Measurements from ENCODE around the gene SRSF9. TPM values are rescaled to one million over a fixed set of nuclear protein-coding genes. Genes with fewer than 3 reads are reported as not detected.
"Not testable (repeated sequence)": the region's sequence is repeated elsewhere in the genome, so short reads cannot be mapped to it uniquely, and the experiment has no call there.

Gene SRSF9
- total RNA-seq, 1 experiment from 2014 or later: 158 TPM

DNA sequence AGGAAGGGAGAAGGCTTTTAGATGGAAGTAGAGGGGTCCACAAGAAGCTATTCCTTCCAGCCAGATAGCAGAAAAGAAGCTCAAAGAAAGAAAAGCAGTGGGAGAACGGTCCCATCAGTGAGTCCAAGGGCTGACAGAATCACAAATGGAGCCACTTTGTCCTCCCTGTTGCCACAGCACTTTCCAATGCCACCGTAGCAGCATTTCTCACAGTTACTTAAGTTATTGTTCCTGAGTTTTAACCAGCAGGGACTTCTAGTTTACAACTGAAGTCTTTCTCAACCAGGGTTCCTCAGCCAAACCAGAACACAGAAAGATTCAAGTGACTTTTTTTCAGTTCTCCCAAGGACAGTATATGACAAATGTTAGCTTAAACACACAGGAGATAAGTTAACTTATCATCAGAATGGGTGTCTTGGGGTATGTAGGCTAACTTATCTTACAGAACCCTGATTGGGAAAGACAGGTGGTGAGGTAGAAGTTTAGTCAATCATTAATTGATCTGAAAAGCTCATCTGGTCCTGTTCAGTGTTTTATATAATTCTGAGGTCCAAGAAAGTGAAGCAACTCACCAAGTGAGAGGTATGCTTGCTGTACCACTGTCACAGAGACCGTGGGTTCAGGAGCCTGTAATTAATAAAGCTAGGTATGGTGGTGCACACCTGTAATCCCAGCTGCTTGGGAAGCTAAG lies 16.3 kb downstream of the SRSF9 start:
- DNase-seq: no peak

DNA sequence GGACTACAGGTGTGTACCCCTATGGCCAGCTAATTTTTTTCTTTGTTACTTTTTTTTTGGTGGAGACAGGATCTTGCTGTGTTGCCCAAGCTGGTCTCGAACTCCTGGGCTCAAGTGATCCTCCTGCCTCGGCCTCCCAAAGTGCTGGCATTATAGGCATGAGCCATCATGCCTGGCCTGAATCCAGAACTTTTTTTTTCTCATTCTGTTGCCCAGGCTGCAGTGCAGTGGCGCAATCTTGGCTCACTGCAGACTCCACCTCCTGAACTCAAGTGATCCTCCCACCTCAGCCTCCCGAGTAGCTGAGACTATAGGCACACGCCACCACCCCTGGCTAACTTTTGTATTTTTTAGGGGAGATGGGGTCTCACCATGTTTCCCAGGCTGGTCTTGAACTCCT lies 17.0 kb downstream of the SRSF9 start:
- not testable (repeated sequence) for H3K4me1 ChIP-seq (ENCODE audit: low read length); DNase-seq; H3K4me3 ChIP-seq (ENCODE audit: low read length); H2AFZ ChIP-seq (ENCODE audit: low read length); H3K9me2 ChIP-seq (replicated peaks; ENCODE audit: insufficient read depth, low read length); H3K9ac ChIP-seq (ENCODE audit: low read length); H3K27ac ChIP-seq (ENCODE audit: low read length); H3K9me3 ChIP-seq (ENCODE audit: low read length); H3K27me3 ChIP-seq (ENCODE audit: low read length); H3K4me2 ChIP-seq (ENCODE audit: low read depth, low read length, poor library complexity, severe bottlenecking); H4K20me1 ChIP-seq (ENCODE audit: insufficient read depth, low read depth, low read length)
- Histone ChIP-seq H3K36me3 (ENCODE audit: insufficient read depth, low read length) (peaks cover 26% of the 10 kb centered on the region), H3K79me2 (ENCODE audit: low read length) (peaks cover 36% of the 10 kb centered on the region)

More for the DNA sequence above, 16.3 kb downstream of the SRSF9 start:
- H3K27ac ChIP-seq (ENCODE audit: low read length): no peak overlapping the region
- no peaks in the 10 kb centered on the region for H3K9me2 ChIP-seq (replicated peaks; ENCODE audit: insufficient read depth, low read length)
- H2AFZ ChIP-seq (ENCODE audit: low read length): no peak overlapping the region
- no peak overlapping the region for H3K4me2 ChIP-seq (ENCODE audit: low read depth, low read length, poor library complexity, severe bottlenecking)
- H3K9me3 ChIP-seq (ENCODE audit: low read length): no peaks in the 10 kb centered on the region
- no peaks in the 10 kb centered on the region for H3K27me3 ChIP-seq (ENCODE audit: low read length)
- H3K4me1 ChIP-seq (ENCODE audit: low read length): no peaks in the 10 kb centered on the region
- H4K20me1 ChIP-seq (ENCODE audit: insufficient read depth, low read depth, low read length): peaks cover 5% of the 10 kb centered on the region; the same call in 1 of the 2 replicates
- H3K79me2 ChIP-seq (ENCODE audit: low read length): peaks cover 29% of the 10 kb centered on the region
- no peak overlapping the region for H3K4me3 ChIP-seq (ENCODE audit: low read length)
- H3K36me3 ChIP-seq (ENCODE audit: insufficient read depth, low read length): peaks cover 26% of the 10 kb centered on the region
- no peak overlapping the region for H3K9ac ChIP-seq (ENCODE audit: low read length)

DNA sequence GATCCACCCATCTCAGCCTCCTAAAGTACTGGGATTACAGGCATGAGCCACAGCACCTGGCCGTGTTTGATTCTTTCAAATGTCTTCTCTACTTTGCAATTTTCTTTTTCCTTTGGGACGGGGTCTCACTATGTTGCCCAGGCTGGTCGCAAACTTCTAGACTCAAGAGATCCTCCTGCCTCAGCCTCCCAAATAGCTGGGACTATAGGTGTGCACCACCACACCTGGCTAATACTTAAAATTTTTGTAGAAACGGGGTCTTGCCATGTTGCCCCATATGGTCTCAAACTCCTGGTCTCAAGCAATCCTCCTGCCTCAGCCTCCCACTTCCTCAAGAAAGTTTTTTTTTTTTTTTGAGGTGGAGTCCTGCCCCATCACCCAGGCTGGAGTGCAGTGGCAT lies 21.6 kb downstream of the SRSF9 start:
- Histone ChIP-seq H3K9me3 (ENCODE audit: low read length) (no peaks in the 10 kb centered on the region), H3K9me2 (replicated peaks; ENCODE audit: insufficient read depth, low read length) (no peaks in the 10 kb centered on the region), H3K4me1 (ENCODE audit: low read length) (peaks cover 33% of the 10 kb centered on the region), H3K9ac (ENCODE audit: low read length) (no peak overlapping the region), H3K4me2 (ENCODE audit: low read depth, low read length, poor library complexity, severe bottlenecking) (peak overlapping the region; percentile 92), H4K20me1 (ENCODE audit: insufficient read depth, low read depth, low read length) (0 out of 2 replicates have a peak, but pooled peaks cover 8% of the 10 kb centered on the region), H2AFZ (ENCODE audit: low read length) (no peak overlapping the region), H3K36me3 (ENCODE audit: insufficient read depth, low read length) (peaks cover 18% of the 10 kb centered on the region; the same call in 1 of the 2 replicates), H3K4me3 (ENCODE audit: low read length) (peak overlapping the region; percentile 86; the same call in 1 of the 2 replicates), H3K27ac (ENCODE audit: low read length) (no peak overlapping the region), H3K79me2 (ENCODE audit: low read length) (peaks cover 80% of the 10 kb centered on the region), H3K27me3 (ENCODE audit: low read length) (no peaks in the 10 kb centered on the region)
- DNase-seq: peak; percentile 37

DNA sequence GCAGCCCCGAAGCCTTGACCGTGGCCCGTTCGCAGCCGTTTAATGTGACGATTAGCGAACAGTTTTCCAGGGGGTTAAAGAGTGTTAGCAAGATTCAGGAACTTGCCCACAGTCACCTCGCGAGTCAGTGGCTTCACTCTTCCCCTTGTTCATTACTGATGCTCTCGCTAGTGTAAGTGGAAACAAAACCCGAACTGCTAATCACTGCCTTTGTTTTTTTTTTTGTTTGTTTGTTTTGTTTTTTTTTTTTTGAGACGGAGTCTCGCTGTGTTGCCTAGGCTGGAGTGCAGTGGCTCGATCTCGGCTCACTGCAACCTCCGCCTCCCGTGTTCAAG lies 22.7 kb downstream of the SRSF9 start:
- Histone ChIP-seq H3K4me3 (ENCODE audit: low read length) (peak overlapping the region; percentile 86), H3K4me1 (ENCODE audit: low read length) (peaks cover 40% of the 10 kb centered on the region), H3K9ac (ENCODE audit: low read length) (peak overlapping the region; percentile 88), H2AFZ (ENCODE audit: low read length) (peak overlapping the region; percentile 64; the same call in 1 of the 2 replicates), H3K79me2 (ENCODE audit: low read length) (peaks cover 79% of the 10 kb centered on the region), H3K36me3 (ENCODE audit: insufficient read depth, low read length) (peaks cover 20% of the 10 kb centered on the region; the same call in 1 of the 2 replicates), H3K4me2 (ENCODE audit: low read depth, low read length, poor library complexity, severe bottlenecking) (peak overlapping the region; percentile 92)
- not testable (repeated sequence) for H3K27ac ChIP-seq (ENCODE audit: low read length); H3K9me2 ChIP-seq (replicated peaks; ENCODE audit: insufficient read depth, low read length); H3K27me3 ChIP-seq (ENCODE audit: low read length); H4K20me1 ChIP-seq (ENCODE audit: insufficient read depth, low read depth, low read length); H3K9me3 ChIP-seq (ENCODE audit: low read length)
- DNase-seq: peak; percentile 37

DNA sequence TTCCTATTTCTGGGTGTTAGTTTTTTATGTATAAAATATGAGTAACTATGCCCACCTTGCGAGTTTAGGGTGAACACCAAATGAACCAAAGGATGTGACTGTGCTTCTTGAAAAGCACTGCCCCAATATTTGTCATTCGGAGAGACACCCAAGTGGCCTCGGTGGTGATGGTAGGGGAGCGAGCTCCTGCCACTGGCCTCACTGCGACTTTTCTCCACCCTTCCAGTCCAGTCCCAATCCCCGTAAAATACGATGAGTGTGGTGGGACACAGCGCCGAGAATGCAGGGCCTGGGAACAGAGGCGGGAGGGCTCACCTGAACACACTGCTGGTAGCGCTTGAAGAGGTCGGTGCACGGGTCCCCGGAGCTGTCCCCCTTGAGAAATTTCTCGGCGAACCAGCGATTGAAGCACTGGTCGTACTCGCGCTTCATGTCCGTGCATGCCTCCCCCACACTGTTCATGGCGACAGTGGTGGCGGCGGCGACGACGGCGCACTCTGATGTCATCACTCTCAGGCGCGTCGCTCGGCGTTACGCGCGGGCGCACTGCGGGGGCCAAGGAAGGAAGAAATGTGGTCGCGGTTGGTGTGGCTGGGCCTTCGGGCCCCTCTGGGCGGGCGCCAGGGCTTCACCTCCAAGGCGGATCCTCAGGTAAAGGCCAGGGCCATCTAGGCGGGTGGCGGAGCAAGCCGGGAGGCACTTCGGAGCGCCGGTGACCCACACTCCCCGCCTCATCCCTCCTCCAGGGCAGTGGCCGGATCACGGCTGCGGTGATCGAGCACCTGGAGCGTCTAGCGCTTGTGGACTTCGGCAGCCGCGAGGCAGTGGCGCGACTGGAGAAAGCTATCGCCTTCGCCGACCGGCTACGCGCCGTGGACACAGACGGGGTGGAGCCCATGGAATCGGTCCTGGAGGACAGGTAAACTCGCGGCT lies 23.4 kb downstream of the SRSF9 start, which contains the start of the genes GATC and TRIAP1:
Gene GATC (plus strand): TSS at position 534 of the 933 bp plus-strand sequence. CDS start 37 bp downstream, at position 571.
Gene TRIAP1 (minus strand): TSS at position 474 of the 933 bp plus-strand sequence. CDS start 12 bp downstream, at position 462.
- H3K36me3 ChIP-seq (ENCODE audit: insufficient read depth, low read length): peaks cover 21% of the 10 kb centered on the region; the same call in 1 of the 2 replicates

DNA sequence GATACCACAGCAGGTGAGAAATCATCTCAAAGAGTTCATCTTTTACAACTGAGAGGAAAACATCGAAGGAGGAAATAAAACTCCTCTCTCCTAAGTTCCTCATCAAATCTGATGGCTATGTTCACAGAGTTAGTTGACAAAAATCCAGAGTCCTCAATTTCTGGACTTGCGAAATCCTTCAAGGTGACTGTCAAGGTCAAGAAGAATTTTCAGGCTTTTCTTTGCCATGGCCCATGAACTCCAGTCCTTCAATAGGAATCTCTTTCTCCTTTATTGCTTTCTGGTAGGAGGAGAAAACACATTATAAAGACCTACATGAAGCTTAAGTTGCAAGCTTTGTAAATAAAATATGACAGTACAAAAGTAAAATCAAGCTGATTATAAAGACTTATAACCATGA lies 24.9 kb downstream of the SRSF9 start:
- H3K4me1 ChIP-seq (ENCODE audit: low read length): peaks cover 51% of the 10 kb centered on the region
- peak overlapping the region; percentile 92 for H3K4me2 ChIP-seq (ENCODE audit: low read depth, low read length, poor library complexity, severe bottlenecking)
- 0 out of 2 replicates have a peak, but pooled peaks cover 8% of the 10 kb centered on the region for H4K20me1 ChIP-seq (ENCODE audit: insufficient read depth, low read depth, low read length)
- DNase-seq: no peak
- no peaks in the 10 kb centered on the region for H3K9me2 ChIP-seq (replicated peaks; ENCODE audit: insufficient read depth, low read length)
- peak overlapping the region; percentile 86 for H3K4me3 ChIP-seq (ENCODE audit: low read length)
- H3K9me3 ChIP-seq (ENCODE audit: low read length): no peaks in the 10 kb centered on the region
- peaks cover 85% of the 10 kb centered on the region for H3K79me2 ChIP-seq (ENCODE audit: low read length)
- peak overlapping the region; percentile 71 for H3K27ac ChIP-seq (ENCODE audit: low read length)
- no peak overlapping the region for H2AFZ ChIP-seq (ENCODE audit: low read length)
- H3K9ac ChIP-seq (ENCODE audit: low read length): peak overlapping the region; percentile 88
- H3K36me3 ChIP-seq (ENCODE audit: insufficient read depth, low read length): peaks cover 26% of the 10 kb centered on the region; the same call in 1 of the 2 replicates
- H3K27me3 ChIP-seq (ENCODE audit: low read length): no peaks in the 10 kb centered on the region

More for the DNA sequence above, 23.4 kb downstream of the SRSF9 start, which contains the start of the genes GATC and TRIAP1:
- Histone ChIP-seq H3K79me2 (ENCODE audit: low read length) (peaks cover 80% of the 10 kb centered on the region), H3K27me3 (ENCODE audit: low read length) (no peaks in the 10 kb centered on the region), H4K20me1 (ENCODE audit: insufficient read depth, low read depth, low read length) (0 out of 2 replicates have a peak, but pooled peaks cover 8% of the 10 kb centered on the region), H2AFZ (ENCODE audit: low read length) (peak within 1 kb of the TSS; percentile 70; the same call in 1 of the 2 replicates), H3K4me1 (ENCODE audit: low read length) (peaks cover 40% of the 10 kb centered on the region), H3K9ac (ENCODE audit: low read length) (peak within 1 kb of the TSS; percentile 88), H3K4me2 (ENCODE audit: low read depth, low read length, poor library complexity, severe bottlenecking) (peak within 1 kb of the TSS; percentile 92), H3K4me3 (ENCODE audit: low read length) (peak within 1 kb of the TSS; percentile 86), H3K27ac (ENCODE audit: low read length) (peak within 1 kb of the TSS; percentile 71), H3K9me2 (replicated peaks; ENCODE audit: insufficient read depth, low read length) (no peaks in the 10 kb centered on the region), H3K9me3 (ENCODE audit: low read length) (no peaks in the 10 kb centered on the region)
- peak; percentile 96 for DNase-seq

DNA sequence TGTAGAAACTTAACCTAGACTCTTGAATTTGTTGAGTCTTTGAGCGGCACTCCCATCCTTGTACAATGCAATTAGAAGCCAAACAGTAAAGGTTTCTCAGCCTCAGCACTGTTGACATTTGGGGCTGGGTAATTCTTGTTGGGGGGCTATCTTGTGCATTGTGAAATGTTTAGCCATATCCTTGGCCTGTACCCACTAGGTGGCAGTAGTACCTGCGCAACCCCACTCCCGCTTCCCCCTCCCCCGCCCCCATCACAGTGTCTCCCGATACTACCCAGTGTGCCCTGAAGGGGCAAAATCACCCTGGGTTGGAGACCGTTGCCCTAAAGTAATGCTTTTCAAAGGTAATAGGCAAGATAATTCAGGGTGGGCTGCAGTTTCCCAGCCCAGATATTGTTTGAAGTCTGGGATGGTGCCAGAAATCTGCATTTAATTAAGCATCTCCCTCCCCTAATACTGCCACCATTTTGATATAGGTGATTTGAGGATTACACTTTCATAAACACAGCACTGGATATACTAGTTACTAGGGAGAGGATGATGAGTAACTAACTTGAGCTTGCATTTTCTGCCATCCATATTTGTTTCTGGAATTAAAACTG lies 29.8 kb downstream of the SRSF9 start:
- Histone ChIP-seq H2AFZ (ENCODE audit: low read length) (no peak overlapping the region), H3K4me3 (ENCODE audit: low read length) (peak overlapping the region; percentile 98), H3K36me3 (ENCODE audit: insufficient read depth, low read length) (peaks cover 25% of the 10 kb centered on the region; the same call in 1 of the 2 replicates), H3K27me3 (ENCODE audit: low read length) (no peaks in the 10 kb centered on the region), H3K9me3 (ENCODE audit: low read length) (no peaks in the 10 kb centered on the region), H3K4me2 (ENCODE audit: low read depth, low read length, poor library complexity, severe bottlenecking) (peak overlapping the region; percentile 98), H3K27ac (ENCODE audit: low read length) (peak overlapping the region; percentile 32; the same call in 1 of the 2 replicates), H3K79me2 (ENCODE audit: low read length) (peaks cover 57% of the 10 kb centered on the region), H4K20me1 (ENCODE audit: insufficient read depth, low read depth, low read length) (peaks cover 17% of the 10 kb centered on the region; the same call in 1 of the 2 replicates), H3K9ac (ENCODE audit: low read length) (peak overlapping the region; percentile 92), H3K4me1 (ENCODE audit: low read length) (peaks cover 50% of the 10 kb centered on the region), H3K9me2 (replicated peaks; ENCODE audit: insufficient read depth, low read length) (no peaks in the 10 kb centered on the region)
- DNase-seq: peak; percentile 93
